ENCODE data around the gene EIF2S2.

Gene EIF2S2

GRCh38 chr20:34061695-34062094 lies 50.3 kb downstream of the EIF2S2 start:
- DNase-seq, result no peak

- DNase-seq, result no peak
These were observed 51.1 kb downstream of the EIF2S2 start for GRCh38 chr20:34060970-34061369.

GRCh38 chr20:34058831-34059230 lies 53.2 kb downstream of the EIF2S2 start:
- peak; percentile 26 for DNase-seq

- DNase-seq, result no peak
These were observed 56.8 kb downstream of the EIF2S2 start for GRCh38 chr20:34055290-34055689.

- no peak for DNase-seq
These were observed 59.6 kb downstream of the EIF2S2 start for GRCh38 chr20:34052414-34052813.

- no peak for DNase-seq
These were observed 61.9 kb downstream of the EIF2S2 start for GRCh38 chr20:34049897-34050695.

GRCh38 chr20:34049389-34049788 lies 62.7 kb downstream of the EIF2S2 start:
- no peak for DNase-seq

GRCh38 chr20:34047917-34048316 lies 64.1 kb downstream of the EIF2S2 start:
- no peak for DNase-seq

- no peak for DNase-seq
These were observed 64.9 kb downstream of the EIF2S2 start for GRCh38 chr20:34047010-34047687.

- no peak for DNase-seq
These were observed 65.9 kb downstream of the EIF2S2 start for GRCh38 chr20:34045930-34046725.

GRCh38 chr20:34045294-34045693 lies 66.7 kb downstream of the EIF2S2 start:
- no peak for DNase-seq

- DNase-seq, result no peak
These were observed 69.0 kb downstream of the EIF2S2 start for GRCh38 chr20:34043025-34043424.

GRCh38 chr20:34042262-34042661 lies 69.8 kb downstream of the EIF2S2 start:
- DNase-seq, result no peak

GRCh38 chr20:34041226-34041625 lies 70.8 kb downstream of the EIF2S2 start:
- DNase-seq, result no peak

- DNase-seq, result no peak
These were observed 71.6 kb downstream of the EIF2S2 start for GRCh38 chr20:34040300-34040995.
